Left ventricle myocardium inferior (tissue), 1 donor: ENCODE data around the gene SLC16A8. TPM values are rescaled to one million over a fixed set of nuclear protein-coding genes. Genes with fewer than 3 reads are reported as not detected.

Experiments used
- DNase-seq: peaks from one replicate; pipeline ENCODE4 v3.0.0-alpha.2; 2020
- H3K27ac ChIP-seq: fragments of 200-600 bp; replicated peaks from 2 replicates; pipeline ENCODE4 v1.8.0; 2021
- H3K27me3 ChIP-seq: fragments of 200-600 bp; 2 replicates; pipeline ENCODE4 v1.8.0; 2021; ENCODE audit warnings: low read depth
- H3K36me3 ChIP-seq: fragments of 200-600 bp; 2 replicates; pipeline ENCODE4 v1.8.0; 2021
- H3K4me1 ChIP-seq: fragments of 200-600 bp; 2 replicates; pipeline ENCODE4 v1.8.0; 2021
- H3K4me3 ChIP-seq: fragments of 200-600 bp; 2 replicates; pipeline ENCODE4 v1.8.0; 2021; ENCODE audit warnings: mild to moderate bottlenecking, moderate library complexity
- H3K9me3 ChIP-seq: fragments of 200-600 bp; replicated peaks from 2 replicates; pipeline ENCODE4 v1.8.0; 2021
- CTCF ChIP-seq: fragments of 200-600 bp; IDR thresholded peaks from 2 replicates; pipeline ENCODE4 v1.8.0; 2021; ENCODE audit warnings: antibody characterized with exemption, mild to moderate bottlenecking, borderline replicate concordance
- intact Hi-C: fragments of 100-400 bp; cut with micrococcal nuclease; formaldehyde crosslinking; loops from one replicate; pipeline ENCODE4 v1.11.0; 2022
- total RNA-seq: library from RNA; stranded (reverse); fragmentation: NEBNext Ultra II Directional; extraction: Animal tissue kit (Norgen Biotek cat#: 25700); gene quantifications from one replicate; pipeline ENCODE4 v1.2.1, GENCODE V29; 2021
- donor health status: DM: no; HTN: yes; CAD: no; lungs with severe emphysema.

SLC16A8 gene
- total RNA-seq, 1 donor from 2014 or later, result not detected

GRCh38 chr22:38050720-38051119 lies 33.3 kb downstream of the SLC16A8 start:
- H3K27ac ChIP-seq, result no peak overlapping the region
- DNase-seq, result no peak
- no peaks in the 10 kb centered on the region for H3K36me3 ChIP-seq
- no peak for TF ChIP-seq CTCF
- H3K9me3 ChIP-seq, result no peaks in the 10 kb centered on the region
- peaks cover 4% of the 10 kb centered on the region for H3K27me3 ChIP-seq
- intact Hi-C loops, result no loop called here
- H3K4me3 ChIP-seq, result no peak overlapping the region
- peaks cover 8% of the 10 kb centered on the region for H3K4me1 ChIP-seq

DNA sequence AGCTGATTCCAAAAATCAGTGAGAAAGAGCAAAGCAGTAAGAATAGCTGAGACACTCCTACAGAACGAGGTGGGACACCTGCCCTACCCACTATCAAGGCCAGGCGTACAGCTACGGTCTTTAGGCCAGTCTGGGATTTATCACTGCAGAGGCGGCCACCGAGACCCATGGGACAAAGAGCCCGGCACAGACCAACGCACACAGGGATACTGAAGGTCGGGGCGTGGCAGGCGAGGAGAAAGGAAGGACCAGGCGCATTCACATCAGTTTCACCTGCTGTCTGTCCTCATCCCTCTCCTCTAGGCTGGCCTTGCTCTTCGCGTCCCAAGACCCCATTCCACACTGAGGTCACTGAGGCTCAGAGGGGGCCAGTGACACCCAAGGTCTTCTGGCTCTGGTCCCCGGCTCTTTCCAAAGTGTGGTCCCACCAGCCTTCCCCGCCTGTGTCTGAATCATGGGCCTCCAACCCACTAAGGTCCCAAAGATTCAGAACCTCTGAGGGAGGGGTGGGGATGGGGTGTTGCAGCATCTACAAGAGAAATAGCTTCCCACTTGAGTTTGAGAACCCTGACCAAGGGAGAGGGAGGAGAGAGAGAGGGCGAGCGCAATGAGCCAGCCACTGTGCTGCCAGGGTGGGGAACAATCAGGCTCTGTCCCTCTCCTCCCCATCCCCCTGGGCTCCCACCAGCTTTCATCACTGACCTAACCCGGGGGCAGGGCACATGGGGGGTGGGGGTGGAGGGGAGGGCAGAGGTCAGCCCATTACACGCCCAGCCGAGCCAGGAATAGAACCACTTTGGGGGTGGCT lies 34.0 kb downstream of the SLC16A8 start:
- H3K27ac ChIP-seq, result no peak overlapping the region
- no peak overlapping the region for H3K4me3 ChIP-seq
- DNase-seq, result no peak
- no peaks in the 10 kb centered on the region for H3K36me3 ChIP-seq
- peaks cover 8% of the 10 kb centered on the region for H3K4me1 ChIP-seq
- H3K9me3 ChIP-seq, result no peaks in the 10 kb centered on the region
- intact Hi-C loops, result loop anchor here (10.0 kb wide), 1 partner anchor 545 kb away; no protein-coding TSS in a partner anchor
- H3K27me3 ChIP-seq, result peaks cover 4% of the 10 kb centered on the region
- no peak for TF ChIP-seq CTCF

DNA sequence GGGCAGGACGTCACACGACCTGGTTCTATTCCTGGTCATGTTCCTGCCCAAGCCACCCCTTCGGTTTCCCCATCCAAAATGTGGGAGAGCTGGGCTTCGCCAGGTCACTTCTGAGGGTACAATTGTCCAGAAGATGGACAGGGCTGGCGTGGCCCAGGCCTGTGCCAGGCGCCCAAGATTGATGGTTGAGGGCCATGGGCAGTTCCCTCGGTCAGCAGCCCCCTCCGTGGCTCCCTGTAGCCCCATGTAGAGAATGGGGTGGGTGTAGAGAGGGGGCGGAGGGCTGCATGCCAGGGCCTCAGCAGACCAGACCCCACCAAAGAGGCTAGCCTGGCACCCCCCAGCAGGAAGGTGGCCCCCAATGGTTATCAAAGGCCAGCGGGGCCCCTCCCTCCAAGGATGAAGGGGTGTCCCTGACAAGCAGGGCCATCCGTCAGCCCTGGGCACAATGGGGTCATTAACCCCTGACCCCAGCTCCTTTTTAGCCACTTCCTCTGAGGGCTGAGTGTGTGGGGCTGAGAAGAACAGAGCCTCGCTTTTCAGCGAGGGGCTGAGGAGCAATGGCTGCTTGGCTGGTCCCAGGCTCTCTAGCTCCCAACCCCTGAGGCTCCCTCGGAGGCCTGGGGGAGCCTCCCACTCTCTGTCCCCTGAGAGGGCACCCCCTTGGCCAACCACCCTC lies 37.8 kb downstream of the SLC16A8 start:
- Histone ChIP-seq H3K9me3 (no peaks in the 10 kb centered on the region), H3K27me3 (peaks cover 4% of the 10 kb centered on the region), H3K27ac (no peak overlapping the region), H3K4me1 (no peaks in the 10 kb centered on the region), H3K36me3 (no peaks in the 10 kb centered on the region), H3K4me3 (no peak overlapping the region)
- DNase-seq, result no peak
- intact Hi-C loops, result loop anchor here (10.0 kb wide), 1 partner anchor 549 kb away; no protein-coding TSS in a partner anchor
- no peak for TF ChIP-seq CTCF

- TF ChIP-seq CTCF, result no peak
- H3K9me3 ChIP-seq, result no peaks in the 10 kb centered on the region
- H3K27ac ChIP-seq, result no peak overlapping the region
- no peaks in the 10 kb centered on the region for H3K27me3 ChIP-seq
- H3K4me3 ChIP-seq, result no peak overlapping the region
- H3K36me3 ChIP-seq, result no peaks in the 10 kb centered on the region
- intact Hi-C loops, result loop anchor here (10.0 kb wide), 1 partner anchor 551 kb away; no protein-coding TSS in a partner anchor
- no peak for DNase-seq
- peaks cover 8% of the 10 kb centered on the region for H3K4me1 ChIP-seq
Measured at GRCh38 chr22:38043151-38044039, 40.6 kb downstream of the SLC16A8 start.

GRCh38 chr22:38042488-38042790 lies 41.5 kb downstream of the SLC16A8 start:
- no peak for TF ChIP-seq CTCF
- Histone ChIP-seq H3K4me1 (peaks cover 8% of the 10 kb centered on the region), H3K9me3 (no peaks in the 10 kb centered on the region), H3K4me3 (no peak overlapping the region), H3K27ac (no peak overlapping the region), H3K27me3 (no peaks in the 10 kb centered on the region), H3K36me3 (no peaks in the 10 kb centered on the region)
- intact Hi-C loops, result loop anchor here (10.0 kb wide), 1 partner anchor 552 kb away; no protein-coding TSS in a partner anchor
- no peak for DNase-seq
